ENCODE data around the gene TOP1.

DNA sequence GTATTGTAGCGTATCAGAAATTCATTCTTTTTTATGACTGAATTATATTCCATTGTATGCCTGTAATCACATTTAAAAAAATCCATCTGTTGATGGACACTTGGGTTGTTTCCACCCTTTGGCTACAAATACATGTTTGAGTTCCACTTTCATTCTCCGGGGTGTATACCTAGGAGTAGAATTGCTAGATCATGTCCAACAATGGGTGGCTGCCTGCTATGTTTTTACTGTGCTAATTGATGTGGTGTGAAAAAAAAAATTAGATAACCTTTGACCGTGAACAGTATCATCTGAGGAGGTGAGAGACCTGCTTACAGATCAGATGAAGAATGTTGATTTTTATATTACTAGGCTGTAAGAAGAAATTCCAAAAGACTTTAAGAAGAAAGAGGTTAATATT is 37.1 kb downstream of the TOP1 start:
- no peak for TF ChIP-seq EP300 (IDR thresholded peaks at IDR 0.05)
- TF ChIP-seq, protein P1, sequence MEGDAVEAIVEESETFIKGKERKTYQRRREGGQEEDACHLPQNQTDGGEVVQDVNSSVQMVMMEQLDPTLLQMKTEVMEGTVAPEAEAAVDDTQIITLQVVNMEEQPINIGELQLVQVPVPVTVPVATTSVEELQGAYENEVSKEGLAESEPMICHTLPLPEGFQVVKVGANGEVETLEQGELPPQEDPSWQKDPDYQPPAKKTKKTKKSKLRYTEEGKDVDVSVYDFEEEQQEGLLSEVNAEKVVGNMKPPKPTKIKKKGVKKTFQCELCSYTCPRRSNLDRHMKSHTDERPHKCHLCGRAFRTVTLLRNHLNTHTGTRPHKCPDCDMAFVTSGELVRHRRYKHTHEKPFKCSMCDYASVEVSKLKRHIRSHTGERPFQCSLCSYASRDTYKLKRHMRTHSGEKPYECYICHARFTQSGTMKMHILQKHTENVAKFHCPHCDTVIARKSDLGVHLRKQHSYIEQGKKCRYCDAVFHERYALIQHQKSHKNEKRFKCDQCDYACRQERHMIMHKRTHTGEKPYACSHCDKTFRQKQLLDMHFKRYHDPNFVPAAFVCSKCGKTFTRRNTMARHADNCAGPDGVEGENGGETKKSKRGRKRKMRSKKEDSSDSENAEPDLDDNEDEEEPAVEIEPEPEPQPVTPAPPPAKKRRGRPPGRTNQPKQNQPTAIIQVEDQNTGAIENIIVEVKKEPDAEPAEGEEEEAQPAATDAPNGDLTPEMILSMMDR (IDR thresholded peaks at IDR 0.05), result no peak
- TF ChIP-seq POLR2AphosphoS5 (IDR thresholded peaks at IDR 0.05), result no peak
